Suppressor macrophage (primary cell): Measurements from ENCODE around the gene GNL1.
A peak's percentile ranks its signal among the peaks of the same experiment; 100 is the strongest.

Source experiments
- DNase-seq, 4 experiments: peaks; one replicate each; pipeline ENCODE4 v3.0.0-alpha.2; 2020 to 2022
- total RNA-seq, 17 experiments: gene quantifications; one replicate each; lab custom pipeline; 2026; ENCODE audit warnings: mixed read lengths in 6 of 17, inconsistent platforms in 3 of 17; lab: John Stamatoyannopoulos, UW

GNL1 gene, protein sequence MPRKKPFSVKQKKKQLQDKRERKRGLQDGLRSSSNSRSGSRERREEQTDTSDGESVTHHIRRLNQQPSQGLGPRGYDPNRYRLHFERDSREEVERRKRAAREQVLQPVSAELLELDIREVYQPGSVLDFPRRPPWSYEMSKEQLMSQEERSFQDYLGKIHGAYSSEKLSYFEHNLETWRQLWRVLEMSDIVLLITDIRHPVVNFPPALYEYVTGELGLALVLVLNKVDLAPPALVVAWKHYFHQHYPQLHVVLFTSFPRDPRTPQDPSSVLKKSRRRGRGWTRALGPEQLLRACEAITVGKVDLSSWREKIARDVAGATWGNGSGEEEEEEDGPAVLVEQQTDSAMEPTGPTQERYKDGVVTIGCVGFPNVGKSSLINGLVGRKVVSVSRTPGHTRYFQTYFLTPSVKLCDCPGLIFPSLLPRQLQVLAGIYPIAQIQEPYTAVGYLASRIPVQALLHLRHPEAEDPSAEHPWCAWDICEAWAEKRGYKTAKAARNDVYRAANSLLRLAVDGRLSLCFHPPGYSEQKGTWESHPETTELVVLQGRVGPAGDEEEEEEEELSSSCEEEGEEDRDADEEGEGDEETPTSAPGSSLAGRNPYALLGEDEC
- total RNA-seq = 15.6 to 49.6 (median 25.6) reads per million in 17 experiments

DNA sequence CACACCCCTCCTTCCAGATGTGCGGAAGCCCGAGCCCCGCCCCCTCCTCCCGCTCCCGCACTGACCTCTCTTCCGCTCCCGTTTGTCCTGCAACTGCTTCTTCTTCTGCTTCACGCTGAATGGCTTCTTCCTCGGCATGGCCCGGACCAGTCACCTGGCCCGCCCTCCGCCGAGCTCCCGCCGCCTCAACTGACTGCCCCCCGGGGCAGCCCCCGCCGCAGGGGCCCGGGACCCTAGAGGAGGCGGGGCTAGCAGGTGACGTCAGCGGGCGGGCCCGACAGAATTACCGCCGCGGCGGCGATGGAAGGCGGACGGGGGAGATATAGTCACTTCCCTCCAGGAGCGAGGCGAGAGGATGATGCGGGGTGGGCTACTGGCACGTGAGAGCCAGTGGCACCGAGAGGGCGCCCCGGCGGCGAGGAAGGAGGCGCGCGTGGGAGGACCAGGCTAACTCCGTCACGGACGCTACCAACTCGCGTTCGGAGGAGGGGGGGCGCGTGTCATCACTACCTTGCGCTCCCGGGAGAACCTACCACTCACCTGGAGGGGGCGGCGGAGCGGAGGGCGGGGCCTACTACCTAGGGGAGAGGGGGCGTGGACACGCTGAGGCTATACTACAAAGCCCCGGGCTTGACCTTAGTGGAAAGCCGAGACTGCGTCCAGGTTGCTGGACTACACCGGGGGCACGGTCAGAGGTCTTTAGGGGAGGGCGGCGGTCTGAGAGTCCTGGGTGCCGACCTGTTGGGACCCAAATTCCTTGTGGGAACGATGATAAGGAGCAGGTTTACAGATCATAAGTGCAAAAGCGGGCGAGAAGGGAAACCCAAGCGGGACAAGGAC lies at the start of gene GNL1:
GNL1 (minus strand) TSS at position 424 of the 840 bp plus-strand sequence; CDS start at position 138, 286 bp downstream.
- DNase-seq = peak; percentile 93 to 96 (median 94)

DNA sequence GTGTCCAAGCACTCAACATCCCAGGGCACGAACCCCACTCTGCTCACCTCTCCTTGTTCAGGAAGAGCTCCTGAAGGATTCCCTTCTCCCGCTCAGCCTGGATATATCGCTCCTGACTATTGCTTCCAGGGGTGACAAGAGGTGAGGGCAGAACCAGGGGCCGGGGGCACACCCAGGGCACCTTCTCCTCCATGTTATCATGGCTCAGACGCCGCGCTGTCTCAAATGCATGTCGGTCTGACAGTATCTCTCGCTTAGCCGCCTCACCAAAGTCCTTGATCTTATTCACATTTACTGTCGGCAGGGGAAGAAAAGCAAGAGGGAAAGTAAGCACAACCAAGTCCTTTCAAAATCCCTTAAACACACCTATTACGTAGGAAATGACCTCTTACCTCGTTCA lies 47.7 kb upstream of the GNL1 start:
- no peak for DNase-seq

DNA sequence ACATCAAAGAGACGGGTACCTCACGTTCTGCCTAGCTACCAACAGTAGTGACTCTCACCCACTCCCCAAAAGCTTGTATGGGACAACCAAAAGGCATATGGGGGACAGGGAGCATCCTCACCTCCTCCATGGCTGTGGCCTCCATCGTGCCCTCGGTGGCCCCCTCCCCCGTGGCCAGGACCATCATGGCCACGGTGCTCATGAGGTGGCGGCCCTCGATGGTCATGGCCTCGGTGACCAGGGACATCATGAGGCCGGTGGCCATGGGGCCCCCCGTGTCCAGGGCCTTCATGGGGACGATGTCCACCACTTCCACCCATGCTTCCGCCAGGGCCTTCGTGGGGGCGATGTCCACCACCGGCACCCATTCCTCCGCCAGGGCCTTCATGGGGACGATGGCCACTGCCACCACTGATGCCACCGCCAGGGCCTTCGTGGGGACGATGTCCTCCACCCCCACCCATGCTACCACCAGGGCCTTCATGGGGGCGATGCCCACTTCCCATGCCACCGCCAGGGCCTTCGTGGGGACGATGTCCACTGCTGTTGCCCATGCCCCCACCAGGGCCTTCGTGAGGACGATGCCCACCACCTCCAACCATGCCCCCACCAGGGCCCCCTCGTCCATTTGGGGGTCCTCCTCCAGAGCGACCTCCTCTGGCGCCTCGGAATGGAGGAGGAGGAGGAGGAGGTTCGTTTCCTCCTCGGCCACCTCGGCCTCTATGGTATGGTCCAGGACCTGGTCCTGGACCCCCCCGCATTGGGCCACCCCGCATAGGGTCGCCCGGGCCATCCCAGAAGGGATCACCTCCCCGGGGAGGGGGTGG lies 45.7 kb upstream of the GNL1 start:
- no peak for DNase-seq

DNA sequence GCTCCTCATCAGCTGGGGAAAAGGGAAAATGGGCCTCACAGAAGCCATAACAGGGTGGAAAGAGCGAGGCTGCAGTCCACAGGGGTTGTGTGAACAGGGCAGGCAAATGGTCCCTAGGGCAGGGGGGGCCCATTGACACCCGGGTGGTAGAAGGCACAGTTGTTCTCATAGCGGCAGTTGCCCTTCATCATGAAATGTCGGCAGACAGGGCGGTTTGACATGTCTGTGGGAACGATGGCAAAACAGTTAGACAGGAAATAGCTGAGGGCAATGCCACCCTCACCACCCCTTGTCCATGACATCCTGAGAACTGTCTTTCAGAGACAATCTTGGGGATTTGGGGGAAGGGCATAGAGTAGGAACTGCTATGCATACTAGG lies 45.1 kb upstream of the GNL1 start:
- DNase-seq = no peak

DNA sequence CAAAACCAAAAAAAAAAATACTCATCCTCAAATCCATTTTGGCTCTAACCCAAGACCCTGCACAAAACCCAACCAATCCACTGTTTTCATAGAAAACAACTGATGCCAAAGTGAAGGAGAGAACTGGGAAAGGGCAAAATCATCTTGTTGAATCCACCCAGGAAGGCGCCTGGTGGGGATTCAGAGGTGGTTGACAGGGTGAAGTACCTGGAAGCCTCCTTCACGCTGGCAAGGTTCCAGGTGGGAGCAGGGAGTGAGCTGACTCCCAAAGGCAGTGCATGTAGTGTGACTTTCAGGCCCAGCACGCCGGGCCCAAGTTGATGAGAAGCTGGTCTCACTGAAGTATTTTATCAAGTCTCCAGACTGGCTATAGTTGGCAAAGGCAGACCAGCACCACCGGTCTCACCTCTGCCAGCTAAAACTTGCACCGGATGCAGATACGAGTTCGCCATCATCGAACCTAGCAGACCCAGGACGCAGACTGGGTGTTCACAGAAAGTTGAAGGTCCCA lies 44.2 kb upstream of the GNL1 start:
- DNase-seq = no peak

DNA sequence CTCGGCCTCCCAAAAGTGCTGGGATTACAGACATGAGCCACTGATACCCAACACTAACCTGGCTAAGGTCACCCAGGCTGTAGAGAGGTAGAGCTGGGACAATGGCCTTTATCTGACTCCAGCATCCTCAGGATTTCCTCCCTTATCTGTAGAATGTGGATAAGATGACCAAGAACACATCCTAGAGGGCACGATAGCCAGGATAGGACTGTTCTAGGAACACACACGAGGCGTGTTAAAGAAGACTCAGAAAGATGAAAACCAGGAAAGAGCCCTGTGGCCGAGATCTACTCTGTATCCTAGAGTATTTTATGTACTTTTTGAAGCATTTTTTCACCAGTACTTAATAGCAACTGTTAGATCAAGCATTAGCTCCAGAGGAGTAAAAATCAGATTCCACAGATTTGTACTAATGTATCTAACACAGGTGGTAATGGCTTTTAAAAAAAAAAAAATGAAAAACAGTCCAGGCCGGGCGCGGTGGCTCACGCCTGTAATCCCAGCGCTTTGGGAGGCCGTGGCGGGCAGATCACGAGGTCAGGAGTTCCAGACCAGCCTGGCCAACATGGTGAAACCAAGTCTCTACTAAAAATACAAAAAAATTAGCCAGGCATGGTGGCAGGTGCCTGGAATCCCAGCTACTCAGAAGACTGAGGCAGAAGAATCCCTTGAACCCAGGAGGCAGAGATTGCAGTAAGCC lies 43.5 kb upstream of the GNL1 start:
- DNase-seq = no peak

DNA sequence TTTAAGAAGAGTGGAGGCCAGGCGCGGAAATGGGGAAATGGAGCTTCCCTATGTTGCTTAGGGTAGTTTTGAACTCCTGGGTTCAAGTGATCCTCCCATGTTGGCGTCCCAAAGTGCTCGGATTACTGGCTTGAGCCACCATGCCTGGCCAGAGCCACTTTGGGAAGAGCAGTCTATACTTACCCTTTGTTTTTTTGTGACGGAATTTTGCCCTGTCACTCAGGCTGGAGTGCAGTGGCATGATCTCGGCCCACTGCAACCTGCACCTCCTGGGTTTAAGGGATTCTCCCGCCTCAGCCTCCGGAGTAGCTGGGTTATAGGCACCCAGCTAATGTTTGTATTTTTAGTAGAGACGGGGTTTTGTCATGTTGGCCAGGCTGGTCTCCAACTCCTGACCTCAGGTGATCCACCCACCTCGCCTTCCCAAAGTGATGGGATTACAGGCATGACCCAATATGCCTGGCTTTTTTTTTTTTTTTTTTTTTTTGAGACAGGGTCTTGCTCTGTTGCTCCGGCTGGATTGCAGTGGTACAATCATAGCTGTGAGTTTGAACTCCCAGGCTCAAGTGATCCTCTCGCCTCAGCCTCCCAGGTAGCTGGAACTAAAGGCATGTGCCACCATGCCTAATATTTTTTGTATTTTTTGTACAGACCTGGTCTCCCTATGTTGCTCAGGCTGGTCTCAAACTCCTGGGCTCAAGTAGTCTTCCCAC lies 42.8 kb upstream of the GNL1 start:
- no peak for DNase-seq

DNA sequence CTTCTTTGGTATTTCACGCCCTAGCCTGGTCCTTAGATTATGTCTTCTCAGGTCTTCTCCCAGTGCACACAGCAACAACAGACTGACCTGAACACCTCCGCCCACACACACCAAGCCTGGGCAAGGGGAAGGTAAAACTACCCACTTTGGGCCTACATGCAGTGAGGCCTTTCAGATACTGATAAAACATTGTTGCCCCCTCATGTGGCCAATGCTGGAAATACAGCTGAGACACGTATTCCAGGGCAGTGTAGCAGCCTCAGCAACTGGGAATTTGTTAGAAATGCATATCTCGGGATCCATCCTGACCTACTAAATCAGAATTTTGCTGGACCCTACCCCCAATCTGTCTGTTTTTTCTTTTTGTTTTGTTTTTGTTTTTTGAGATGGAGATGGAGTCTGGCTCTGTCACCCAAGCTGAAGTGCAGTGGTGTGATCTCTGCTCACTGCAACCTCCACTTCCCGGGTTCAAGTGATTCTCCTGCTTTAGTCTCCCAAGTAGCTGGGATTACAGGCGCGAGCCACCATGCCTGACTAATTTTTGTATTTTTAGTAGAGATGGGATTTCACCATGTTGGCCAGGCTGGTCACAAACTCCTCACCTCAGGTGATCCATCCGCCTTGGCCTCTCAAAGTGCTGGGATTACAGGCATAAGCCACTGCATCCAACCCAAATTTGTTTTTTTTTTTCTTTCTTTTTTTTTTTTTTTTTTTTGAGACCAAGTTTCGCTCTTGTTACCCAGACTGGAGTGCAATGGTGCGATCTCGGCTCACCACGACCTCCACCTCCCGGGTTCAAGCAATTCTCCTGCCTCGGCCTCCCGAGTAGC lies 41.2 kb upstream of the GNL1 start:
- peak; percentile 83 to 89 (median 86) for DNase-seq

DNA sequence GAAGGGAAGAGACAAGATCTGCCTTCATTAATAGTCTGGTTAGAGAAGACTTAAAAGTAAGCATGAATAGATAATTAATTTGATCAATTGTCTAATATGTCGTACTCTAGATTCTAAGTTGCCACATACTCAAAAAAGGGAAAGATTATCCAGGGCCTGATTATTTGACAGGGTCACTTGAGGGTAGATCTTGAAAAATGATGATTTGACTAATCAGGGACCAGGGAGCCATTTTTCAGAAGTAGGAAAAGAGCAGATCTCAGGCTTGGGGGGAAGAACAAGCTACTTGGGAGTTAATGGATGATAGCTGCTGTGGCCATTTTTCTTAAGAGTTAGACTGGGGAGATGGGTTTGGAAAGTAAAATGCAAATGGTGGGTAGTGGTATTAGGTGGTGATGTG lies 36.0 kb upstream of the GNL1 start:
- no peak for DNase-seq

DNA sequence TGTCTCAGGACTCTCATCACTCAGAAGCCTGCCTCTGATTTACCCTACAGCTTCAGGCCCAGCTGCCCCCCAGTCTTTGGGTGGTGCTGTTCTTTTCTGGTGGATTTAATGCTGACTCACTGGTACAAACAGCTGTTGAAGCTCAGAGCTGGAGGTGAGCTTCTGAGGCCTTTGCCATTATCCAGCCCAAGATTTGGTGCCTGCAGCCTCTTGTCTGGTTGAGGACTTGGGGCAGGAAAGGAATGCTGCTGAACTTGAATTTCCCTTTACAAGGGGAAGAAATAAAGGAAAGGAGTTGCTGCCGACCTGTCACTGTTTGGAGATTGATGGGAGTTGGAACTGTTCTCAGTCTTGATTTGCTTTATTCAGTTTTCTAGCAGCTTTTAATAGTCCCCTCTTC lies 34.7 kb upstream of the GNL1 start:
- no peak for DNase-seq

DNA sequence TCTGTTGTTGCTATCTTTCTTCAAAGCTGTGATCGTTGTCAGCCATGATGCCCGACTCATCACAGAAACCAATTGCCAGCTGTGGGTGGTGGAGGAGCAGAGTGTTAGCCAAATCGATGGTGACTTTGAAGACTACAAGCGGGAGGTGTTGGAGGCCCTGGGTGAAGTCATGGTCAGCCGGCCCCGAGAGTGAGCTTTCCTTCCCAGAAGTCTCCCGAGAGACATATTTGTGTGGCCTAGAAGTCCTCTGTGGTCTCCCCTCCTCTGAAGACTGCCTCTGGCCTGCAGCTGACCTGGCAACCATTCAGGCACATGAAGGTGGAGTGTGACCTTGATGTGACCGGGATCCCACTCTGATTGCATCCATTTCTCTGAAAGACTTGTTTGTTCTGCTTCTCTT lies 34.2 kb upstream of the GNL1 start:
- no peak for DNase-seq

DNA sequence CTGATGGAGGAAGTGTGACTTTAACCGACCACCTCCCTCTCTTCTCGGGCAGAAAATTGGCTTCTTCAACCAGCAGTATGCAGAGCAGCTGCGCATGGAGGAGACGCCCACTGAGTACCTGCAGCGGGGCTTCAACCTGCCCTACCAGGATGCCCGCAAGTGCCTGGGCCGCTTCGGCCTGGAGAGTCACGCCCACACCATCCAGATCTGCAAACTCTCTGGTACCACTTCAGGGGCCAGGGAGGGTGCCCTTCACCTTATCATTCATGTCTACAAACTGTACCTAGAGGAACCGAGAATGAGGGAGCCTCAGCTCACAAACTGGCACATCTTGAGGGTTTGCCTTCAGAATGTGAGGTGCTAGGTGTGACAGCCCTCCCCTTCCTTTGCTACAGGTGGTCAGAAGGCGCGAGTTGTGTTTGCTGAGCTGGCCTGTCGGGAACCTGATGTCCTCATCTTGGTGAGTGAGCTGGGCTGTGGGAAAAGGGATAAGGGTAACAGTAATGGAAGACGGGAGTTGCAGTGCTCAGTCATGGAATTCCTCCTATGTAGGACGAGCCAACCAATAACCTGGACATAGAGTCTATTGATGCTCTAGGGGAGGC lies 33.6 kb upstream of the GNL1 start:
- DNase-seq = no peak

DNA sequence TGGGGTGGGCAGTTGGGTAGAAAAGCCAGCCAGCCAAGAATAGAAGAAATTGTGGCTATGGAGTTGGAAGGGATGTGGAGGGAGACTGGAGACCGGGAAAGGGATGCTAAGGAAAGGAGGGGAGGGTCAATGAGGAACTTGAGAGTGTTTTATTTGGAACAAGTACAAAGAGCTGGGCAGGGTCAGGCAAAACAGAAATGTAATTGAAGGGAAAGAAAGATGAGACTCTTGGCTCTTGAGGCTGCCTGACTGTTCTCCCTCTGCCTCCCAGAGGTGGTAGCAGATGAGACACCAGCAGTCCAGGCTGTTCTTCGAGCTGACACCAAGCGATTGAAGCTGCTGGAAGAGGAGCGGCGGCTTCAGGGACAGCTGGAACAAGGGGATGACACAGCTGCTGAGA lies 27.6 kb upstream of the GNL1 start:
- DNase-seq = no peak

DNA sequence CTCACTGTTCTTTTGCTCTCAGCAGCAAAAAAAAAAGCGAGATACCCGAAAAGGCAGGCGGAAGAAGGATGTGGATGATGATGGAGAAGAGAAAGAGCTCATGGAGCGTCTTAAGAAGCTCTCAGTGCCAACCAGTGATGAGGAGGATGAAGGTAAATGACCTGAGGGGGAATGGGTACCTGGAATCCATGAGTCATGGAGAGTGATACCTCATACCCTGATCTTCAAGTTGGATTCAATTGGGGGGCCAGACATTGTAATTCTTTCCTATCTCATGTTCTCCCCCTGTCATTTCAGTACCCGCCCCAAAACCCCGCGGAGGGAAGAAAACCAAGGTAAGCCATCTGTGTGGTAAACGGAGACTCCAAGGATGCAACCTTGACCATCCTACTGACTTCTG lies 21.8 kb upstream of the GNL1 start:
- DNase-seq = no peak

DNA sequence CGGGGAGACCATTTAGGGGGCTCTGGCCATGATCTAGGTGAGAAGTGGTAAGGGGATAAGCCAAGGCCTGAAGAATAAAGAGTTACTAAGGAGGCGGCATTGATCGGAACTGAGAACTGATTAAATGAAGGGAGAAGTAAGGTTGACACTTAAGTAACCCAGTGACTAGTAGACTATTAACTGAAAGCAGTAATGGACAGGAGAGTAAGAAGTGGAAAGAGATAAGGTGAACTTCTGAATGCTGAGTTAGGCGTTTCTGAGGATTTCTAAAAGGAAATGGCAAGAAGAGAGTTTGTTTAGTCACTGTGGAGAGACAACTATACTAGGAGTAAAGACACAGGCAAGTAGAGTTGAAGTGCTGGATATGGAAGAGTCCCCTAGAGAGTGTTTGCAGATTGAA lies 16.8 kb upstream of the GNL1 start:
- no peak for DNase-seq

DNA sequence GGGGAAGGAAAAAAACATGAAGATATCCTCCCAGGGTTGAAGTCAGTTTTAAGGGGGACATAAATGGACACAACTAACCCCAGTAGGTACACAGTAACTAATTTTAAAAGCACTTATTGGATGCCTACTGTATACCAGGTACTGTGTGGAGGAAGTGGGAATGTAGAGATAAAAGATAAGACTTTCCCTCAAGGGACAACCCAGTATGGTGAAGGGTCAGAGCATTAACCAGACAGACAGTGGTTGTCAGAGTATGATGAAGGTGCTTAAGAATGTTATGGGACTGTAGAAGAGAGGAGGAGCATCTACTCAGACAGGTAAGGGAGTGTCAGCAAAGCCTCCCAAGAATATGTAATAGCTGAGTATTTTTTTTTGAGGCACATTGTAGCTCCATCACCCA lies 15.9 kb upstream of the GNL1 start:
- no peak for DNase-seq

DNA sequence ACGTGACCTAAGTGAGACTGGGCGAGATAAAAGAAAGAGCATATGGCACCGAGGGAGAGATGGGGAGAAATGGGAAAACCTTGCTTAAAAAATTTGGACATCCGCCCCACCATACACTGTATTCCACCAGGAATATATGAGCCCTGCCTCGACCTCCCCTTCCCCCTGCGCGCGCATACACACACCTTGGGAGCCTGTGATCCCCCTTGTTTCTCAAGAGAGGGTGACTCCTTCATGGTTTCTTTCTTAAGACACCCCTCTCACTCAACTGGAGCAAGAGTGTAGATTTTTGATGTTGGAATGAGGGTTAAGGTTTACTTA lies 15.4 kb upstream of the GNL1 start:
- no peak for DNase-seq

DNA sequence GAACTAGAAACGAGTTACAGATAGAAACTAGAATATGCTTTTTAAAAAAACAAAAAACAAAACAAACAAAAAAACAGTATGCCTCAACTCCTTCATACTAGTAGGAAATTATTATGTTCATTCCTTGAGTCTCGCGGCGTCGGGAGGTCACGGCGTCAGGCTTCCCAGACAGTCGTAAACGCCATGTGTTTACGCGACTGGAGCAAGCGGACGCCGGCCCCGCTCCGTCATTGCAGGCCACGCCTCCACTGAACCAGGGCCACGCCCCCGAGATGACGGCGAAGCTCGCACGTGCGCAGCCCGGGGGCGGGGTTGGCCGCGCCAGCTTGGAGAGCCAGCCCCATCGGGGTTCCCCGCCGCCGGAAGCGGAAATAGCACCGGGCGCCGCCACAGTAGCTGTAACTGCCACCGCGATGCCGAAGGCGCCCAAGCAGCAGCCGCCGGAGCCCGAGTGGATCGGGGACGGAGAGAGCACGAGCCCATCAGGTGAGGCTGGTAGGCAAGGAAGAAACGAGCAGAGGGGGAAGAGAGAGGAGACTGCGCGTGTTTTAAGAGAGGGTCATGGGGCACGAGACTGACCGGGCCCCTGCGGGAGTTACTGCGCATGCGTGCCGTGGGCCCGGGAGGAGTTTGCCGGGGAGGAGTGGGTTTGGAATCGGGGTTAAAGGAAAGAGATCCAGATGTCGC lies 14.9 kb upstream of the GNL1 start, which contains the start of gene ABCF1:
ABCF1 (plus strand) TSS at position 368 of the 687 bp plus-strand sequence; CDS start at position 414, 46 bp downstream.
- peak; percentile 99 to 100 (median 100) for DNase-seq

DNA sequence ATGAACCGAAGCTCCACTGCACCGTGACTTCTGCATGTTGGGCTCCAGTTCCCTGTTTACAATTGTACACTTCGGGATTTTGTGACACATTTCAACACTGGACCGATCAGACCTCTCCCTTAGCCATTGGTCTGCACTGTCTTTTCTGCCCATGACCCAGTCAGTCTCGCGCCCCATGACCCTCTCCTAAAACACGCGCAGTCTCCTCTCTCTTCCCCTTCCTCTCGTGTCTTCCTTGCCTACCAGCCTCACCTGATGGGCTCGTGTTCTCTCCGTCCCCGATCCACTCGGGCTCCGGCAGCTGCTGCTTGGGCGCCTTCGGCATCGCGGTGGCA lies 14.4 kb upstream of the GNL1 start:
- peak; percentile 68 to 83 (median 78) for DNase-seq
